Stimulated activated CD4-positive, alpha-beta T cell treated with anti-CD3 and anti-CD28 coated beads, Interleukin-2, amount 100 ng/mL, for 24 hours (primary cell): ENCODE results near the gene DNAAF3.

Source experiments
- DNase-seq, 2 donors: peaks; one replicate each; pipeline ENCODE4 v3.0.0-alpha.2; 2020

The DNAAF3 gene

GRCh38 chr19:55152017-55152416 is 14.4 kb downstream of the DNAAF3 start:
- no peak for DNase-seq

DNA sequence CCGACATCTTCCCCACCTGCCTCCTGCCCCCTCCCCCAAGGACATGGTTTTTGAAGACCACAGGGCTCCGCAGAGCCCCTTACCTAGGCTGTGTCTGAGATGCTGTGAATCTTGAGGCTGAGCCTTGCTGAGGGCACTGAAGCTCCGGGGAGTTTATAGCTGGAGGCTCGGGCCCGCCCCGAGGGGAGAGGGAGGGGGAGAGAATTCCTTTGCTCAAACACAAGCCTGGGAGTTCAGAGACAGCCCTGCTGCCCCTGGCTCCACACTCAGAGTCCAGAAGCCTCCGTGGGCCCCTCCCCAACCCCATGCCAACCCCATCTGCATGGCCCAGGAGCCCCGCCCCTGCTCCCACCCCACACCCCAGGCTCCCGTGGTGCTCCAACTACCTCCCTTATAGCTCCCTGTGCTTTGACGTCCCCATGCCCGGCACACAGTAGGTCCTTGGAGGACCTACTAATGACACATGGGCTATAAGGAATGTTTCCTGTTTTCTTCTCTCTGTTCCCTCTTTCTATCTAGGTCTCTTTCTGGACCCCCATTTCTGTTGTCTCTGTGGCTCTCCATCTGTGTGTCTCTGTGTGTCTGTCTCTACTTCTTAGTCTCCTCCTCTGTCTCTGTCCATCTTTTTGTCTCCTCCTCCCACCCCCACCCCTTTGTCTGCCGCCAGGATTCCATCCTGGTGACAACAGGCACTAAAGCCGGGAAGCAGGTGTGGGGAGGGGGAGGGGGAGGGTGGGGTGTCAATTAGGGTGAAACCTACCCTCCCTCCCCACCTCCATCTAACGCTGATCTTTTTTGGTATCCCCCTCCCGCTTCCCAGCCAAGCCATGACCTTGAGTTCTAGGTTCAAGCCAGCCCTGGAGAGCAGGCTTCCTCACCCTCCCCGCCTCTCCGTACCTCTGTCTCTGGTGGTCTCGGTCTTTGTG is 17.1 kb downstream of the DNAAF3 start, which contains the start of gene TNNT1:
TNNT1 (minus strand) TSS at position 129 of the 926 bp plus-strand sequence. CDS start 2,049 bp downstream, outside the sequence.
- no peak for DNase-seq

GRCh38 chr19:55147545-55148251 is 18.7 kb downstream of the DNAAF3 start:
- DNase-seq = no peak

DNA sequence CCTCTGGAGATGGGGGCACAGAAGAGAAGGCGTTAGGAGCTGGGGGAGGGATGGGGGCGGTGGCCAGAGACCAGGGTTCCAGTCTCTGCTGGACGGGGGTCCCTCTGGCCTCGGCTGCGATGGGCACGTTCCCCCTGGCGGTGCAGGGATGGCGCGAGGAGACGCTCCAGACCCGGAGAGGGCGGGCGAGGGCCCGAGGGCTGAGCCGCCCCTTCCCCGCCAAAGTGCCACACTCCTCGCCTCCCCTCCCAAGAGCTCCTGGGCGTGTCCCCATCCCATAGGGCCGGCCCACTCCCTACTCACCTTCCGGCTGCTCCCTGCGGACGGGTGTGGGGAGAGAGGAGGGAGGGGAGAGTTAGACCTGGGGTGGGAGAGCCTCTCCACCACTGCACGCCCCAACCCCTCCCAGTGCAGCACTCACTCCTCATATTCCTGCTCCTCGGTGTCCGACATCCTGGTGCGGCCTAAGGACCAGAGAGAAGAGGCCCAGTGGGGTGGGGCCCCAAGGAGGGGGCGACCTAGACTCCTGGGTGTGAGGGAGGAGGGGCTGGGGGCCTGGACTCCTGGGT is 19.6 kb downstream of the DNAAF3 start:
- DNase-seq = no peak

GRCh38 chr19:55146078-55146704 is 20.2 kb downstream of the DNAAF3 start:
- no peak for DNase-seq

GRCh38 chr19:55145232-55145631 is 21.2 kb downstream of the DNAAF3 start:
- DNase-seq = no peak

DNA sequence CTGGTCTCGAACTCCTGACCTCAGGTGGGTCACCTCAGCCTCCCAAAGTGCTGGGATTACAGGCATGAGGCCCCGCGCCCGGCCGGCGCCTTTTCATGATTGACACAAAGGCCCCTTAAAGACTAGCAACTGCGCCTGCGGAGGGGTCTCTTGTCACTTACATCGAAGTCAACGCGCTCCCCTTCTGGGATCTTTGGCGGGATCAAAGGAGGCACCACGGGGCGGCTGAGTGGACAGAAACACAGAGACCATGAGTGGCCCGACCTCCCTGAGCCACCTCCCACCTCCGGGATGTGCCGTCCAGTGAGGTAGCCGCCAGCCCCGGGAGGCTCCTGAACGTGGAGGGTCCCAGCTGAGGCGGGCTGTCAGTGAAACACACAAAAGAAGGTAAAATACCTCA is 24.7 kb downstream of the DNAAF3 start:
- DNase-seq = no peak

DNA sequence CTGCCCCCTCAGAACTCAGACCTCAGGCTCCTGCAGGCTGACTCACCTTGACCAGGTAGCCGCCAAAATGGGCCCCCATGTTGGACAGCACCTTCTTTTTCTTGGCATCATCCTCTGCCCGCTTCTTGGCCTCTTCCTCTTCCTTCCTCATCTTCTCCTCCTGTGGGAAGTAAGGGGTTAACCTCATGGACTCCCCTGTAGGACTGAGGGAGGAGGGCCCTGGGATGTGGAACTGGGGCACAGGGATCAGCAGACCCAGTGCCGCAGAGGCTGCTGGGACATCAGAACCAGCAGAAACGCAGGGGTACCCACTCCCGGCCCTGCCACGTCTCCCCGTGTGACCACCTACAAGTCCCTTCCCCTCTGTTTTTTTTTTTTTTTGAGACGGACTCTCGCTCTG is 28.5 kb downstream of the DNAAF3 start:
- DNase-seq = no peak

DNA sequence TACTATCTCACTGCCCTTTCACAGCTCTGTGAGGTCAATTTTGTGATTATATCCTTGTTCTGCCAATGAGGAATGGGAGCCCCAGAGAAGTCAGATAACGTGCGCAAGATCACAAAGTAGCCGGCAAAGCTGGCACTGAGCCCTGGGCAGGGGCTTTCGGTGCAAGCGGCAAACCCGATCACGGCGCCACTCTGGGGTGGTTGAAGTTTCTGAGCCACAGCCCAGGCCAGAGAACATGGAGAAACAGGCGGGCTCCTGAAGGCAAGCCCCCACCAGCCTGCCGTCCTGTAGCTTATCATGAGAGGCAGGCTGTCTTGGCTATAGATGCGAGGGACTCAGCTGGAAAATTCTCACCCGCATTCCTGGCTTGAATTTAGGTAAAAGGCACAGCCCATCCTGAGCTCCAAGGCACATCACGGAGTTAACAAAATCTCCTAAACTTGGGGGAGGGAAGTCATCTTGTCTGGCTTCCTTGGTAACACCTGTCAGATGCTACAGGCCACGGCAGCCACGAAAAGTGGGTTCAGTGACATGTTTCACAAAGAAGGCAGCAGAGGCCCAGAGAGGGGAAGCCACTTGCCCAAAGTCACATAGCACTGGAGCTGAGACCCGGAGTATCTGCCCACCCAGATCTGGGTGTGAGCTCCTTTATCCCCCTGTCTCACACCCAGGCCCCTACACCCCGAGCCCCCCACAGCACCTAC is 29.9 kb downstream of the DNAAF3 start:
- DNase-seq = no peak

- DNase-seq = no peak
Observed at GRCh38 chr19:55134736-55135135, 31.7 kb downstream of the DNAAF3 start.

DNA sequence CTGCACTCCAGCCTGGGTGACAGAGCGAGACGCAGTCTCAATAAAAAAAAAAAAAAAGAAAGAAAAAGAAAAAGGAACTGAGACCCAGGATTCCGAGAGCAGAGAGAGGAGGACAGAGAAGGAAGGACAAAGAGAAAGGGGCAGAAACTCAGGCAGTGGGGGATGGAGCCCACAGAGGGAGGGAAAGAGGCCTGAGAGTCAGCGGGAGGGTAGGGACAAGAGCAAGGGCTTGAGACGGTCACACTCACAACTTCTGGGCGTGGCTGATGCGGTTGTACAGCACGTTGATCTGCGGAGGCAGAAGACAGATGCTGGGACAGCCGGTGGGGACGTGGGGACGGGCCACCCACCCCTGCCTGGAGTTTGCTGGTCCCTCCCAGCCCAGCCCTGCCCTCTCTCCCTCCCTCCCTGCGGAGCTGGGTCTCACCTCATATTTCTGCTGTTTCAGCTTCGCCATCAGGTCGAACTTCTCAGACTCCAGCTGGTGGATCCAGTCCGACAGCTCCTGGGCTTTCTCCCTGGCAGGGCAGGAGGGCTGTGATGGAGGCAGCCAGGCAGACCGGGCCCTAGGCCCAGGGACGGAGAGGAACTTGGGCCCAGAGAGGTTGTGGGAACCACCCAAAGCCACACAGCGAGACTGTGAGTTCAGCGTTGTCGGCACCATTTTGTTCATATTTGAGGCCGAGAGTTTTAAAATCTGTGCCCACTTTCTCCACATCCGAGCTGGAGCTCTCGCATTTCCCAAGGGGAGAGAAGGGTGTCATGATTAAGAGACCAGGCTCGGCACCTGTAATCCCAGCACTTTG is 32.6 kb downstream of the DNAAF3 start:
- DNase-seq = no peak

DNA sequence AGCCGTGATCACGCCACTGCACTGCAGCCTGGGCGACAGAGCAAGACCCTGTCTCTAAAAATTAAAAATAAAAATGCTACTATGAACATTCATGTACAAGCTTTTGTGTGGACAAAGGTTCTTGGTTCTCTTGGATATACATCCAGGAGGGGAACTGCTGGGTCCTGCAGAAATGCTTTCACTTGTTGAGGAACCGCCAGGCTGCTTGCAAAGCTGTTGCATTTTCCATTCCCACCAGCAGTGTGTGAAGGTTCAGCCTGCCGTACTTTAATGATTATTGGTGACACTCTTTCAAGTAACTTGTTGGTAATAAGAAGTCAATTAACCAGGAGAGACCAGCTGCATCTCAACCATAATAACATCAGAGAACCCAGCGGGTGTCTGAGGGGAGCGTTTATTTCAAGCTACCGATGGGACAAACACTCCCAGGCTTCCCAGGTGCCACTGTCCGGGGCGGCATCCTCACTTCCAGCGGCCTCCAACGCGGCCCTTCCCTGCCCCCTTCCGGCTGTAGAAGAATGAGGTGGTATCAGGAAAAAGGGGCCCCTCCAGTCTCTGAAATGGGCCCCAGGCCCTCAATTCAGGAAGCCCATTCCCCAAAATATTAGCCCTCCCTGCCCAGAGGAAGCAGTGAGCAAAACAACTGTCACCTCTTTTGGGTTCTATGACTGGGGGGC is 33.8 kb downstream of the DNAAF3 start:
- no peak for DNase-seq

DNA sequence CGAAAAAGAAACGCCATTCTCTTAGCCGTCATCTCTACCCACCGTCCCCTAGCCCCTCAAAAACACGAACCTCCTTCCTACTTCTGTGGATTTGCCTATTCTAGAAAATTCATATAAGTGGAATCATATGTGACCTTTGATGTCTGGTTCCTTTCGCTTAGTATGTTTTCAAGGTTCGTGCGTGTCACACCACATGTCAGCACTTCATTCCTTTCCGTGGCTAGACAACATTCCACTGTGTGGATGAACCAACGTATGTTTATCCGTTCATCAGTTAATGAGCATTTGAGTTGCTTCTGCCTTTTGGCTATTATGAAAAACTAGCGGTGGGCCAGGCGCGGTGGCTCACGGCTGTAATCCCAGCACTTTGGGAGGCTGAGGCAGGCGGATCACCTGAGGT is 35.0 kb downstream of the DNAAF3 start:
- DNase-seq = no peak

DNA sequence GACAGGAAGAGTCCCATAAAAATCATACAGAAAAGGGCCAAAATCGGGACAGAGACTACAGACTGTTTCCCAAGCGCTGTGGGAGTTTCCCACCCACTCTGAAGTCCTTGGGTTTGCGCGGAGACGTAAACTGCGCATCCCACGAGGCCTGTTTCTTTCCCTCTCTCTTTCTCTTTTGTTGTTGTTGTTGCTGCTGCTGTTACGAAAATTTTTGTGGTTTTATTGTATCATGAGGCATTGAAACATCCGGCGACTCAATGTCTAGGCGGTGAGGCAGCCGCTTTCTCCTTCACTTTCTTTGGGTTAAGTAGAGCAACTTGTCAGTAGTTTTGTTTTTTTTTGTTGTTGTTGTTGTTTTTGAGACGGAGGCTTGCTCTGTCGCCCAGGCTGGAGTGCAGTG is 47.4 kb downstream of the DNAAF3 start:
- DNase-seq = no peak

- peak; percentile 26 to 50 for DNase-seq
Observed at GRCh38 chr19:55118401-55118991, 47.9 kb downstream of the DNAAF3 start.

DNA sequence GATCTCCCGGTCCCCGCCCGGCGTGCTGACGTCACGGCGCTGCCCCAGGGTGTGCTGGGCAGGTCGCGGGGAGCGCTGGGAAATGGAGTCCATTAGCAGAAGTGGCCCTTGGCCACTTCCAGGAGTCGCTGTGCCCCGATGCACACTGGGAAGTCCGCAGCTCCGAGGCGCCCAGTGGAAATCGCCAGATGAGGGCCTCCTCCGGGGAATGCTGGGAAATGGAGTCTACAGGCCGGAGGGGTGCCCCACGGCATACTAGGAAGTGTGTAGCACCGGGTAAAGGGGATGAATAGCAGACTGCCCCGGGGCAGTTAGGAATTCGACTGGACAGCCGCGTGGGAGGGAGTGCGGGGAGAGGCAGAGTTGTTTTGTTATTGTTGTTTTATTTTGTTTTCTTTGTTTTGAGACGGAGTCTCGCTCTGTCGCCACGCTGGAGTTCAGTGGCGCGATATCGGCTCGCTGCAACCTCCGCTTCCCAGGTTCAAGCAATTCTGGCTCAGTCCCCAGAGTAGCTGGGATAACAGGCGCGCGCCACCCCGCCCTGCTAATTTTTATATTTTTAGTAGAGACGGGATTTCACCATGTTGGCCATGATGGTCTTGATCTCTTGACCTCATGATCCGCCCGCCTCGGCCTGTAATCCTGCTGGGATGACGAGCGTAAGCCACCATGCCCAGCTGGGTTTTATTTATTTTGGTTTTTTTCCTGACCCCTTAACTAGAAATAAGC is 48.6 kb downstream of the DNAAF3 start:
- DNase-seq = peak; percentile 97 to 98

GRCh38 chr19:55116859-55117662 is 49.4 kb downstream of the DNAAF3 start, which contains the start of gene PPP1R12C:
Gene PPP1R12C, minus strand, starts transcription at chr19:55117637. Its CDS starts 94 bp downstream, at chr19:55117543.
- peak; percentile 23 to 26 for DNase-seq

GRCh38 chr19:55116232-55116858 is 50.1 kb downstream of the DNAAF3 start:
- peak; percentile 65 to 67 for DNase-seq
